H1 (cell line): ENCODE results near the gene CEP57L1.

Source experiments
- CTCF ChIP-seq, 3 experiments: IDR thresholded peaks; 1 replicate in 2 of 3; 2 replicates in 1 of 3; pipeline versions ENCODE4 v1.5.1 to v1.6.1; 2011; ENCODE audit warnings: low read length in 3 of 3, mild to moderate bottlenecking in 3 of 3, inconsistent platforms in 2 of 3, low read depth in 1 of 3, moderate library complexity in 1 of 3; ENCODE audit not compliant: insufficient read depth in 1 of 3; ENCODE audit errors: control extremely low read depth in 1 of 3
- EP300 ChIP-seq, 2 experiments: IDR thresholded peaks; 1 replicate in 1 of 2; 2 replicates in 1 of 2; pipeline ENCODE4 v1.6.1; 2011 to 2012; ENCODE audit warnings: low read depth in 2 of 2, low read length in 2 of 2, mild to moderate bottlenecking in 2 of 2, borderline replicate concordance in 1 of 2, inconsistent platforms in 1 of 2, moderate library complexity in 1 of 2
- EZH2 ChIP-seq: fragments of 200-600 bp; sonication (generic); IDR thresholded peaks from 2 replicates; pipeline ENCODE4 v1.7.1; 2012; ENCODE audit warnings: low read depth, mild to moderate bottlenecking, moderate library complexity, low read length, inconsistent platforms; ENCODE audit not compliant: severe bottlenecking
- RFX5 ChIP-seq: IDR thresholded peaks from 2 replicates; pipeline ENCODE4 v1.6.1; 2011; ENCODE audit warnings: low read depth, low read length, improper control_type of control experiment, borderline replicate concordance
- SP1 ChIP-seq: IDR thresholded peaks from 2 replicates; pipeline ENCODE4 v1.6.1; 2011; ENCODE audit warnings: low read depth, low read length
- TAF1 ChIP-seq: IDR thresholded peaks from 2 replicates; pipeline ENCODE4 v1.6.1; 2011; ENCODE audit warnings: mild to moderate bottlenecking, low read depth, low read length

- no peak for TF ChIP-seq RFX5
- no peak for TF ChIP-seq CTCF (IDR thresholded peaks at IDR 0.05; ENCODE audit: control extremely low read depth in 1 of 3, insufficient read depth in 1 of 3, low read depth in 1 of 3, low read length in 3 of 3)
- no peak for TF ChIP-seq SP1
- no peak for TF ChIP-seq EZH2
- TF ChIP-seq EP300 (IDR thresholded peaks at IDR 0.05; ENCODE audit: borderline replicate concordance in 1 of 2, low read depth in 2 of 2, low read length in 2 of 2): no peak
- no peak for TF ChIP-seq TAF1
These were observed 72.3 kb downstream of the CEP57L1 start for GRCh38 chr6:109167562-109167961.
